Activated T-helper 17 cell treated with anti-CD3 and anti-CD28 coated beads, Interleukin-2, amount 50 U/mL, for 72 hours (primary cell): ENCODE data around the gene PLEKHG2. TPM values are rescaled to one million over a fixed set of nuclear protein-coding genes. Genes with fewer than 3 reads are reported as not detected.
A peak's percentile ranks its signal among the peaks of the same experiment; 100 is the strongest.

ENCODE experiments used
- ATAC-seq: fragments of 150-1000 bp; cut with Tn5 transposase; replicated peaks from 2 replicates; pipeline ENCODE4 v1.10.0; 2021; ENCODE audit warnings: mild to moderate bottlenecking, moderate library complexity
- H3K27ac Mint-ChIP-seq: one replicate; pipeline ENCODE4 v1.8.0; 2022; ENCODE audit warnings: mixed read lengths
- H3K27me3 Mint-ChIP-seq: one replicate; pipeline ENCODE4 v1.8.0; 2022; ENCODE audit warnings: mixed read lengths
- H3K36me3 Mint-ChIP-seq: one replicate; pipeline ENCODE4 v1.8.0; 2022; ENCODE audit warnings: low read depth, mild to moderate bottlenecking, mixed read lengths
- H3K4me1 Mint-ChIP-seq: one replicate; pipeline ENCODE4 v1.8.0; 2022; ENCODE audit warnings: mixed read lengths
- H3K4me3 Mint-ChIP-seq: one replicate; pipeline ENCODE4 v1.8.0; 2022; ENCODE audit warnings: mild to moderate bottlenecking, mixed read lengths
- H3K9me3 Mint-ChIP-seq: one replicate; pipeline ENCODE4 v1.8.0; 2022; ENCODE audit warnings: mixed read lengths
- total RNA-seq, 2 donors: library from RNA; stranded (reverse); gene quantifications; one replicate each; pipeline ENCODE4 v1.2.3, GENCODE V29; 2022

PLEKHG2 gene
- total RNA-seq, 2 donors from 2014 or later, result 51.2 to 69.4 TPM

GRCh38 chr19:39379865-39380396, 32.5 kb upstream of the PLEKHG2 start:
- Mint-ChIP-seq H3K36me3 (peaks cover 98% of the 10 kb centered on the region), H3K27ac (peak overlapping the region; percentile 37), H3K4me1 (peaks cover 11% of the 10 kb centered on the region), H3K9me3 (no peaks in the 10 kb centered on the region), H3K4me3 (no peak overlapping the region), H3K27me3 (no peaks in the 10 kb centered on the region)
- no peak for ATAC-seq

- Mint-ChIP-seq H3K4me3 (no peak overlapping the region), H3K9me3 (no peaks in the 10 kb centered on the region), H3K4me1 (peaks cover 11% of the 10 kb centered on the region), H3K27me3 (no peaks in the 10 kb centered on the region), H3K27ac (peak overlapping the region; percentile 76), H3K36me3 (peaks cover 98% of the 10 kb centered on the region)
- ATAC-seq, result no peak
Observed at GRCh38 chr19:39380521-39381502, 31.7 kb upstream of the PLEKHG2 start.

GRCh38 chr19:39381910-39382611, 30.4 kb upstream of the PLEKHG2 start:
- Mint-ChIP-seq H3K36me3 (peaks cover 98% of the 10 kb centered on the region), H3K4me1 (peaks cover 7% of the 10 kb centered on the region), H3K4me3 (no peak overlapping the region), H3K27ac (peak overlapping the region; percentile 76), H3K9me3 (no peaks in the 10 kb centered on the region), H3K27me3 (no peaks in the 10 kb centered on the region)
- no peak for ATAC-seq

- H3K4me1 Mint-ChIP-seq, result peaks cover 6% of the 10 kb centered on the region
- ATAC-seq, result no peak
- H3K36me3 Mint-ChIP-seq, result peaks cover 98% of the 10 kb centered on the region
- no peaks in the 10 kb centered on the region for H3K9me3 Mint-ChIP-seq
- no peaks in the 10 kb centered on the region for H3K27me3 Mint-ChIP-seq
- no peak overlapping the region for H3K4me3 Mint-ChIP-seq
- peak overlapping the region; percentile 77 for H3K27ac Mint-ChIP-seq
Observed at GRCh38 chr19:39382991-39383828, 29.3 kb upstream of the PLEKHG2 start.

GRCh38 chr19:39384839-39385568, 27.5 kb upstream of the PLEKHG2 start:
- ATAC-seq, result no peak
- Mint-ChIP-seq H3K4me1 (peaks cover 11% of the 10 kb centered on the region), H3K36me3 (peaks cover 98% of the 10 kb centered on the region)

GRCh38 chr19:39385629-39386411, 26.6 kb upstream of the PLEKHG2 start:
- peaks cover 11% of the 10 kb centered on the region for H3K4me1 Mint-ChIP-seq
- H3K27me3 Mint-ChIP-seq, result no peaks in the 10 kb centered on the region
- peak overlapping the region; percentile 37 for H3K27ac Mint-ChIP-seq
- H3K9me3 Mint-ChIP-seq, result no peaks in the 10 kb centered on the region
- no peak overlapping the region for H3K4me3 Mint-ChIP-seq
- peaks cover 100% of the 10 kb centered on the region for H3K36me3 Mint-ChIP-seq
- ATAC-seq, result no peak

More at GRCh38 chr19:39384839-39385568, 27.5 kb upstream of the PLEKHG2 start:
- Mint-ChIP-seq H3K4me3 (no peak overlapping the region), H3K9me3 (no peaks in the 10 kb centered on the region), H3K27ac (peak overlapping the region; percentile 77), H3K27me3 (no peaks in the 10 kb centered on the region)

- H3K27ac Mint-ChIP-seq, result peak overlapping the region; percentile 37
Observed at GRCh38 chr19:39386557-39386956, 25.9 kb upstream of the PLEKHG2 start.

GRCh38 chr19:39388657-39389056, 23.8 kb upstream of the PLEKHG2 start:
- peaks cover 100% of the 10 kb centered on the region for H3K36me3 Mint-ChIP-seq
- peak overlapping the region; percentile 99 for H3K27ac Mint-ChIP-seq
- no peaks in the 10 kb centered on the region for H3K9me3 Mint-ChIP-seq
- H3K4me3 Mint-ChIP-seq, result no peak overlapping the region
- H3K4me1 Mint-ChIP-seq, result peaks cover 5% of the 10 kb centered on the region
- no peaks in the 10 kb centered on the region for H3K27me3 Mint-ChIP-seq
- no peak for ATAC-seq

More at GRCh38 chr19:39386557-39386956, 25.9 kb upstream of the PLEKHG2 start:
- Mint-ChIP-seq H3K4me1 (peaks cover 5% of the 10 kb centered on the region), H3K27me3 (no peaks in the 10 kb centered on the region), H3K9me3 (no peaks in the 10 kb centered on the region), H3K36me3 (peaks cover 100% of the 10 kb centered on the region), H3K4me3 (no peak overlapping the region)
- no peak for ATAC-seq

- H3K4me3 Mint-ChIP-seq, result peak overlapping the region; percentile 100
- peak overlapping the region; percentile 99 for H3K27ac Mint-ChIP-seq
- H3K9me3 Mint-ChIP-seq, result no peaks in the 10 kb centered on the region
- peaks cover 5% of the 10 kb centered on the region for H3K4me1 Mint-ChIP-seq
- peaks cover 98% of the 10 kb centered on the region for H3K36me3 Mint-ChIP-seq
- H3K27me3 Mint-ChIP-seq, result no peaks in the 10 kb centered on the region
- ATAC-seq, result no peak
Observed at GRCh38 chr19:39389631-39390414, 22.6 kb upstream of the PLEKHG2 start.

- H3K4me1 Mint-ChIP-seq, result peaks cover 5% of the 10 kb centered on the region
- H3K4me3 Mint-ChIP-seq, result peak overlapping the region; percentile 100
- no peak for ATAC-seq
- H3K27ac Mint-ChIP-seq, result peak overlapping the region; percentile 99
- no peaks in the 10 kb centered on the region for H3K27me3 Mint-ChIP-seq
- peaks cover 98% of the 10 kb centered on the region for H3K36me3 Mint-ChIP-seq
- no peaks in the 10 kb centered on the region for H3K9me3 Mint-ChIP-seq
Observed at GRCh38 chr19:39390451-39390750, 22.1 kb upstream of the PLEKHG2 start.

- no peaks in the 10 kb centered on the region for H3K27me3 Mint-ChIP-seq
- peak within 1 kb of the TSS; percentile 99 for H3K27ac Mint-ChIP-seq
- ATAC-seq, result peak; percentile 99
- H3K4me3 Mint-ChIP-seq, result peak within 1 kb of the TSS; percentile 100
- H3K9me3 Mint-ChIP-seq, result no peaks in the 10 kb centered on the region
- peaks cover 5% of the 10 kb centered on the region for H3K4me1 Mint-ChIP-seq
- H3K36me3 Mint-ChIP-seq, result peaks cover 98% of the 10 kb centered on the region
Observed at GRCh38 chr19:39390751-39391437, 21.6 kb upstream of the PLEKHG2 start, which contains the start of the genes MED29 and PAF1. TSS of gene MED29 (plus strand) at chr19:39391378. CDS start at chr19:39391423, 45 bp downstream. TSS of gene PAF1 (minus strand) at chr19:39391106. CDS start at chr19:39390864, 242 bp downstream.
